H9 (cell line): ENCODE data around the gene SLC26A9. TPM values are rescaled to one million over a fixed set of nuclear protein-coding genes. Genes with fewer than 3 reads are reported as not detected.

ENCODE experiments used
- DNase-seq: peaks from one replicate; pipeline ENCODE4 v3.0.0-alpha.2; 2017
- H2AFZ ChIP-seq: one replicate; pipeline ENCODE4 v1.6.1; 2013; ENCODE audit warnings: mild to moderate bottlenecking, low read length, control low read depth, moderate library complexity
- H2AK5ac ChIP-seq: 2 replicates; pipeline ENCODE4 v1.6.1; 2013; ENCODE audit warnings: low read length, control low read depth, mixed read lengths; ENCODE audit not compliant: insufficient read length
- H2BK120ac ChIP-seq: one replicate; pipeline ENCODE4 v1.6.1; 2013; ENCODE audit warnings: low read depth, mild to moderate bottlenecking, low read length, control low read depth, inconsistent platforms; ENCODE audit not compliant: poor library complexity, severe bottlenecking
- H2BK12ac ChIP-seq: 2 replicates; pipeline ENCODE4 v1.6.1; 2013; ENCODE audit warnings: low read length, control low read depth, mixed read lengths, low read depth; ENCODE audit not compliant: insufficient read length
- H2BK15ac ChIP-seq: 2 replicates; pipeline ENCODE4 v1.6.1; 2013; ENCODE audit warnings: low read depth, low read length, control low read depth
- H2BK20ac ChIP-seq: one replicate; pipeline ENCODE4 v1.6.1; 2013; ENCODE audit warnings: low read depth, mild to moderate bottlenecking, low read length, control low read depth, inconsistent platforms; ENCODE audit not compliant: poor library complexity, severe bottlenecking
- H2BK5ac ChIP-seq: 2 replicates; pipeline ENCODE4 v1.6.1; 2013; ENCODE audit warnings: low read length, control low read depth, mixed read lengths; ENCODE audit not compliant: insufficient read length
- H3K14ac ChIP-seq: 2 replicates; pipeline ENCODE4 v1.6.1; 2013; ENCODE audit warnings: low read length, control low read depth; ENCODE audit not compliant: insufficient read depth
- H3K18ac ChIP-seq: 2 replicates; pipeline ENCODE4 v1.6.1; 2013; ENCODE audit warnings: low read depth, mild to moderate bottlenecking, mixed read lengths, low read length, control low read depth; ENCODE audit not compliant: insufficient read length
- H3K23ac ChIP-seq: 2 replicates; pipeline ENCODE4 v1.6.1; 2013; ENCODE audit warnings: low read length, control low read depth, mixed read lengths, low read depth; ENCODE audit not compliant: insufficient read length
- H3K23me2 ChIP-seq: 2 replicates; pipeline ENCODE4 v1.6.1; 2013; ENCODE audit warnings: low read depth, mild to moderate bottlenecking, mixed read lengths, low read length, control low read depth; ENCODE audit not compliant: insufficient read length, poor library complexity, severe bottlenecking
- H3K27ac ChIP-seq: 2 replicates; pipeline ENCODE4 v1.5.1; 2013; ENCODE audit warnings: low read length, control low read depth, mixed read lengths, low read depth; ENCODE audit not compliant: insufficient read length
- H3K27me3 ChIP-seq: 2 replicates; pipeline ENCODE4 v1.6.1; 2013; ENCODE audit warnings: low read length, control low read depth, inconsistent platforms; ENCODE audit not compliant: insufficient read depth
- H3K4ac ChIP-seq: 2 replicates; pipeline ENCODE4 v1.6.1; 2013; ENCODE audit warnings: low read depth, mild to moderate bottlenecking, control low read depth, inconsistent platforms, low read length, moderate library complexity
- H3K4me1 ChIP-seq: 2 replicates; pipeline ENCODE4 v1.6.1; 2013; ENCODE audit warnings: low read length, control low read depth, inconsistent platforms; ENCODE audit not compliant: insufficient read depth
- H3K4me2 ChIP-seq: 2 replicates; pipeline ENCODE4 v1.6.1; 2013; ENCODE audit warnings: low read length, control low read depth, mixed read lengths; ENCODE audit not compliant: insufficient read length, insufficient read depth
- H3K56ac ChIP-seq: 2 replicates; pipeline ENCODE4 v1.6.1; 2013; ENCODE audit warnings: low read depth, mild to moderate bottlenecking, mixed read lengths, low read length, control low read depth; ENCODE audit not compliant: insufficient read length
- H3K79me1 ChIP-seq: 2 replicates; pipeline ENCODE4 v1.6.1; 2013; ENCODE audit warnings: low read depth, mild to moderate bottlenecking, moderate library complexity, low read length, control low read depth, inconsistent platforms; ENCODE audit not compliant: insufficient read depth, poor library complexity, severe bottlenecking
- H3K79me2 ChIP-seq: 2 replicates; pipeline ENCODE4 v1.6.1; 2013; ENCODE audit warnings: low read length, control low read depth, inconsistent platforms; ENCODE audit not compliant: insufficient read depth
- H3K9ac ChIP-seq: 2 replicates; pipeline ENCODE4 v1.6.1; 2013; ENCODE audit warnings: low read length, control low read depth, mixed read lengths; ENCODE audit not compliant: insufficient read length; ENCODE audit errors: extremely low read depth
- H3K9me3 ChIP-seq: one replicate; pipeline ENCODE4 v1.6.1; 2013; ENCODE audit warnings: low read depth, low read length, inconsistent platforms; ENCODE audit not compliant: control insufficient read depth
- H3T11ph ChIP-seq: one replicate; pipeline ENCODE4 v1.6.1; 2013; ENCODE audit warnings: mild to moderate bottlenecking, low read length, control low read depth, inconsistent platforms
- H4K20me1 ChIP-seq: one replicate; pipeline ENCODE4 v1.6.1; 2013; ENCODE audit not compliant: control insufficient read depth, insufficient read length, insufficient read depth
- H4K5ac ChIP-seq: 2 replicates; pipeline ENCODE4 v1.6.1; 2013; ENCODE audit warnings: low read depth, mild to moderate bottlenecking, mixed read lengths, low read length, control low read depth; ENCODE audit not compliant: insufficient read length
- H4K8ac ChIP-seq: replicated peaks from 2 replicates; pipeline ENCODE4 v1.6.1; 2013; ENCODE audit warnings: low read length, control low read depth, mixed read lengths, low read depth; ENCODE audit not compliant: insufficient read length
- H4K91ac ChIP-seq: 2 replicates; pipeline ENCODE4 v1.6.1; 2013; ENCODE audit warnings: low read depth, mild to moderate bottlenecking, moderate library complexity, mixed read lengths, low read length, control low read depth; ENCODE audit not compliant: insufficient read length
- H3K27ac Mint-ChIP-seq, 3 experiments: 2 replicates in 2 of 3; 3 replicates in 1 of 3; pipeline ENCODE4 v1.8.0; 2020 to 2021; ENCODE audit warnings: mixed read lengths in 3 of 3, mild to moderate bottlenecking in 1 of 3, moderate library complexity in 1 of 3
- H3K27me3 Mint-ChIP-seq: 2 replicates; pipeline ENCODE4 v1.8.0; 2021; ENCODE audit warnings: low read depth, mild to moderate bottlenecking, moderate library complexity, mixed read lengths
- H3K36me3 Mint-ChIP-seq, 3 experiments: 2 replicates in 2 of 3; 3 replicates in 1 of 3; pipeline ENCODE4 v1.8.0; 2020 to 2021; ENCODE audit warnings: low read depth in 3 of 3, mixed read lengths in 3 of 3; ENCODE audit not compliant: insufficient read depth in 1 of 3
- H3K4me1 Mint-ChIP-seq, 2 experiments: 2 replicates each; pipeline ENCODE4 v1.8.0; 2020; ENCODE audit warnings: mixed read lengths in 2 of 2
- H3K4me3 Mint-ChIP-seq, 2 experiments: 2 replicates in 1 of 2; 3 replicates in 1 of 2; pipeline ENCODE4 v1.8.0; 2020 to 2021; ENCODE audit warnings: mild to moderate bottlenecking in 2 of 2, mixed read lengths in 2 of 2, moderate library complexity in 1 of 2
- H3K9me3 Mint-ChIP-seq, 2 experiments: 2 replicates in 1 of 2; 3 replicates in 1 of 2; pipeline ENCODE4 v1.8.0; 2020; ENCODE audit warnings: mild to moderate bottlenecking in 2 of 2, mixed read lengths in 2 of 2, moderate library complexity in 1 of 2
- WGBS: extraction: QIAGEN DNeasy Blood & Tissue Kit; methylation state at CpG from one replicate; pipeline ENCODE4 v1.1.7; 2013; ENCODE audit warnings: missing lambda C conversion rate, low lambda C conversion rate, mixed read lengths; ENCODE audit not compliant: insufficient read length; ENCODE audit errors: extremely low coverage; 5-methylcytosine and 5-hydroxymethylcytosine counted together
- total RNA-seq: library from RNA; stranded (reverse); gene quantifications from 2 replicates; pipeline ENCODE4 v1.2.1, GENCODE V29; 2021
- TF ChIP-seq, protein P1 (sequence below): fragments of 200-600 bp; sonication (generic); conservative IDR thresholded peaks from 3 replicates; pipeline ENCODE4 v1.8.0; 2021; ENCODE audit warnings: antibody characterized with exemption, mild to moderate bottlenecking

Gene SLC26A9
- total RNA-seq, 1 experiment from 2014 or later: not detected

DNA sequence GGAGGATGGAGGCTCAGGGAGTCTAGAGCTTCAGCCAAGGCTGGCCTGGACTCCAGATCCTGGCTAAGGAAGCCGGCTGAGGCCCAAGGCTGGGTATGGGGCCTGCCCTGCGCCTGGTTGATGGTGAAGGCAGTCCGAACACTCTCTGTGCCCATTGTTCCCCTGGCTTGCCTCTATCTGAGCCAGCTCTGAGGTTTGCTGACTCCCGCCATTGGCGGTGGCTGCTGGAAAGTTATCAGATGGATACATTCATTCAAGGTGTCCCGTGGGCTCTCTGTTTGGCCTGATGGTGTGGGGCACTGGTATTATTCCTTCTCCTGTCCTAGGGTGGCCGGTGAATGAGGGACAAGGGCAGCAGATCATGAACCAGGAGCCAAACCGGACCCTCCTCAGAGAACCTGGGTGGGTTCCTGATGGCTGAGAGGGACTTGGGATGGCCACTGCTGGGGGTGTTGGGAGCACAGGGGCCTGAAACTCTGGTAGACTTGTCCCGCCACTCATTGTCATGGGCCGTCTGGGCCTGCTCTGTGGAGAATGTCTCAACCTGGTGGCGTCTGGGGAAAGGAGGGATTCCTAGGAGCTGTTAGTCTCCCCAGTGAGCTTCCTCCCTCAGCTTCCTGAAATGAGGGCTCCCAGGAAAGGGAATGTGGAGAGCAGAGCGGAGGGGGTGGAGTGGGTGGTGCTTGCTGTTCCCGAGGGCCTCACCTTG lies 22.2 kb downstream of the SLC26A9 start:
- Histone ChIP-seq H2AFZ (no peak overlapping the region), H3K23ac (no peak overlapping the region), H3K4me1 (no peaks in the 10 kb centered on the region), H2BK12ac (no peak overlapping the region), H2BK20ac (no peak overlapping the region), H3K27ac (no peak overlapping the region), H3K9ac (no peak overlapping the region), H4K91ac (no peak overlapping the region), H3K4me2 (no peak overlapping the region), H3K23me2 (no peaks in the 10 kb centered on the region), H2BK15ac (no peak overlapping the region), H3K56ac (no peak overlapping the region), H2BK5ac (no peak overlapping the region), H4K8ac (no peak overlapping the region), H3K79me1 (no peaks in the 10 kb centered on the region), H4K5ac (no peak overlapping the region), H3K4ac (no peak overlapping the region), H3K27me3 (no peaks in the 10 kb centered on the region), H4K20me1 (no peaks in the 10 kb centered on the region), H3K79me2 (no peaks in the 10 kb centered on the region), H3T11ph (no peak overlapping the region), H3K9me3 (no peaks in the 10 kb centered on the region), H2BK120ac (no peak overlapping the region), H3K14ac (0 out of 2 replicates have a peak overlapping the region, but pooled peaks have one; percentile 34), H3K18ac (no peak overlapping the region), H2AK5ac (no peak overlapping the region)
- TF ChIP-seq, protein P1, sequence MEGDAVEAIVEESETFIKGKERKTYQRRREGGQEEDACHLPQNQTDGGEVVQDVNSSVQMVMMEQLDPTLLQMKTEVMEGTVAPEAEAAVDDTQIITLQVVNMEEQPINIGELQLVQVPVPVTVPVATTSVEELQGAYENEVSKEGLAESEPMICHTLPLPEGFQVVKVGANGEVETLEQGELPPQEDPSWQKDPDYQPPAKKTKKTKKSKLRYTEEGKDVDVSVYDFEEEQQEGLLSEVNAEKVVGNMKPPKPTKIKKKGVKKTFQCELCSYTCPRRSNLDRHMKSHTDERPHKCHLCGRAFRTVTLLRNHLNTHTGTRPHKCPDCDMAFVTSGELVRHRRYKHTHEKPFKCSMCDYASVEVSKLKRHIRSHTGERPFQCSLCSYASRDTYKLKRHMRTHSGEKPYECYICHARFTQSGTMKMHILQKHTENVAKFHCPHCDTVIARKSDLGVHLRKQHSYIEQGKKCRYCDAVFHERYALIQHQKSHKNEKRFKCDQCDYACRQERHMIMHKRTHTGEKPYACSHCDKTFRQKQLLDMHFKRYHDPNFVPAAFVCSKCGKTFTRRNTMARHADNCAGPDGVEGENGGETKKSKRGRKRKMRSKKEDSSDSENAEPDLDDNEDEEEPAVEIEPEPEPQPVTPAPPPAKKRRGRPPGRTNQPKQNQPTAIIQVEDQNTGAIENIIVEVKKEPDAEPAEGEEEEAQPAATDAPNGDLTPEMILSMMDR: no peak
- peak; percentile 21 for DNase-seq
- H3K4me1 Mint-ChIP-seq: peaks cover 17 to 19% of the 10 kb centered on the region in 2 experiments
- H3K4me3 Mint-ChIP-seq: no peak overlapping the region
- H3K27me3 Mint-ChIP-seq: no peaks in the 10 kb centered on the region
- no peaks in the 10 kb centered on the region for H3K9me3 Mint-ChIP-seq
- peak overlapping the region in 1 of 3 experiments; percentile 57; a peak in 3 of 7 replicates for H3K27ac Mint-ChIP-seq
- no CpG with 5 or more reads among the region's 13 CpGs for WGBS
- H3K36me3 Mint-ChIP-seq: no peaks in the 10 kb centered on the region
